SU-DHL-6 (cell line): ENCODE results near the gene ADIPOR2.
"Not testable (repeated sequence)": the region's sequence is repeated elsewhere in the genome, so short reads cannot be mapped to it uniquely, and the experiment has no call there.

ENCODE experiments used
- H2AFZ ChIP-seq: fragments of 200-600 bp; sonication (generic); 2 replicates; pipeline ENCODE4 v1.6.1; 2014; ENCODE audit warnings: low read depth, mild to moderate bottlenecking, moderate library complexity, mixed read lengths, antibody characterized with exemption, low read length; ENCODE audit not compliant: severe bottlenecking
- H3F3A ChIP-seq: fragments of 200-600 bp; shearing (Covaris generic); 2 replicates; pipeline ENCODE4 v1.6.0; 2016; ENCODE audit warnings: antibody characterized with exemption, mild to moderate bottlenecking; ENCODE audit not compliant: insufficient read depth
- H3K27ac ChIP-seq: fragments of 200-600 bp; sonication (generic); 2 replicates; pipeline ENCODE4 v1.5.1; 2016; ENCODE audit warnings: low read depth, mild to moderate bottlenecking, low read length, moderate library complexity, mixed read lengths
- H3K27me3 ChIP-seq: fragments of 200-600 bp; sonication (generic), shearing (Covaris generic); 2 replicates; pipeline ENCODE4 v1.6.0; 2014; ENCODE audit warnings: mild to moderate bottlenecking, low read length
- H3K36me3 ChIP-seq: fragments of 200-600 bp; sonication (generic); 2 replicates; pipeline ENCODE4 v1.6.1; 2014; ENCODE audit warnings: mild to moderate bottlenecking, low read length, mixed read lengths
- H3K4me2 ChIP-seq: fragments of 300-600, 200-600 bp; shearing (Covaris generic), sonication (generic); 2 replicates; pipeline ENCODE4 v1.6.0; 2014; ENCODE audit warnings: low read length, low read depth, mild to moderate bottlenecking; ENCODE audit not compliant: poor library complexity, severe bottlenecking
- H3K4me3 ChIP-seq: fragments of 200-600 bp; sonication (generic); 2 replicates; pipeline ENCODE4 v1.5.1; 2014; ENCODE audit warnings: antibody characterized with exemption, low read length, mild to moderate bottlenecking, mixed read lengths; ENCODE audit not compliant: insufficient read depth, poor library complexity, severe bottlenecking
- H3K79me2 ChIP-seq: fragments of 200-600 bp; sonication (generic); 2 replicates; pipeline ENCODE4 v1.6.1; 2014; ENCODE audit warnings: mild to moderate bottlenecking, low read length, moderate library complexity; ENCODE audit not compliant: insufficient read depth
- H3K9ac ChIP-seq: fragments of 200-600 bp; sonication (generic); 2 replicates; pipeline ENCODE4 v1.7.0; 2014; ENCODE audit warnings: mild to moderate bottlenecking, low read length
- H3K9me2 ChIP-seq: fragments of 200-600 bp; sonication (generic); replicated peaks from 2 replicates; pipeline ENCODE4 v1.6.1; 2014; ENCODE audit warnings: low read length; ENCODE audit not compliant: insufficient read depth
- H3K9me3 ChIP-seq: fragments of 200-600 bp; sonication (generic); 2 replicates; pipeline ENCODE4 v1.6.1; 2014; ENCODE audit warnings: low read length, mixed read lengths; ENCODE audit not compliant: insufficient read depth
- H4K20me1 ChIP-seq: fragments of 200-600 bp; sonication (generic); 2 replicates; pipeline ENCODE4 v1.6.1; 2014; ENCODE audit warnings: low read depth, mild to moderate bottlenecking, antibody characterized with exemption, low read length, moderate library complexity, mixed read lengths
- CTCF ChIP-seq: fragments of 200-600 bp; sonication (generic); IDR thresholded peaks from one replicate; pipeline ENCODE4 v1.5.1; 2017; ENCODE audit warnings: antibody characterized with exemption, mild to moderate bottlenecking, low read length, moderate library complexity; ENCODE audit not compliant: insufficient read depth, poor library complexity, severe bottlenecking
- EZH2phosphoT487 ChIP-seq: fragments of 200-600 bp; sonication (generic), shearing (Covaris generic); conservative IDR thresholded peaks from 2 replicates; pipeline ENCODE4 v1.6.1; 2018; ENCODE audit warnings: mild to moderate bottlenecking, antibody characterized with exemption, low read length, moderate library complexity, mixed read lengths

The ADIPOR2 gene

GRCh38 chr12:1732914-1733313, 42.0 kb downstream of the ADIPOR2 start:
- TF ChIP-seq EZH2phosphoT487 (no peak), CTCF (no peak)
- H3K9me2 ChIP-seq = no peaks in the 10 kb centered on the region
- H4K20me1 ChIP-seq = peaks cover 20% of the 10 kb centered on the region; the same call in 1 of the 2 replicates
- H3K27me3 ChIP-seq = no peaks in the 10 kb centered on the region
- no peak overlapping the region for H2AFZ ChIP-seq
- peaks cover 70% of the 10 kb centered on the region for H3K79me2 ChIP-seq
- no peak overlapping the region for H3K4me2 ChIP-seq
- H3K4me3 ChIP-seq = no peak overlapping the region
- 0 out of 2 replicates have a peak, but pooled peaks cover 9% of the 10 kb centered on the region for H3F3A ChIP-seq
- no peak overlapping the region for H3K27ac ChIP-seq
- no peak overlapping the region for H3K9ac ChIP-seq
- H3K9me3 ChIP-seq = no peaks in the 10 kb centered on the region
- peaks cover 11% of the 10 kb centered on the region; the same call in 1 of the 2 replicates for H3K36me3 ChIP-seq

- not testable (repeated sequence) for H3F3A ChIP-seq, H3K9me3 ChIP-seq, H2AFZ ChIP-seq, H3K9me2 ChIP-seq, H3K4me3 ChIP-seq, H3K9ac ChIP-seq, H3K27me3 ChIP-seq, H3K27ac ChIP-seq, H3K4me2 ChIP-seq
- Histone ChIP-seq H3K79me2 (peaks cover 71% of the 10 kb centered on the region), H4K20me1 (peaks cover 20% of the 10 kb centered on the region; the same call in 1 of the 2 replicates), H3K36me3 (peaks cover 11% of the 10 kb centered on the region; the same call in 1 of the 2 replicates)
Observed at GRCh38 chr12:1733712-1734111, 42.8 kb downstream of the ADIPOR2 start.

GRCh38 chr12:1737652-1738286, 46.9 kb downstream of the ADIPOR2 start:
- TF ChIP-seq EZH2phosphoT487 = no peak
- no peak for TF ChIP-seq CTCF
- H3K9me2 ChIP-seq = no peaks in the 10 kb centered on the region
- no peaks in the 10 kb centered on the region for H3F3A ChIP-seq
- H3K79me2 ChIP-seq = peaks cover 74% of the 10 kb centered on the region
- H2AFZ ChIP-seq = no peak overlapping the region
- H3K9ac ChIP-seq = no peak overlapping the region
- no peak overlapping the region for H3K4me2 ChIP-seq
- no peaks in the 10 kb centered on the region for H3K27me3 ChIP-seq
- H3K27ac ChIP-seq = no peak overlapping the region
- H3K36me3 ChIP-seq = peaks cover 6% of the 10 kb centered on the region; the same call in 1 of the 2 replicates
- H3K9me3 ChIP-seq = no peaks in the 10 kb centered on the region
- no peak overlapping the region for H3K4me3 ChIP-seq
- H4K20me1 ChIP-seq = 0 out of 2 replicates have a peak, but pooled peaks cover 12% of the 10 kb centered on the region

- H3F3A ChIP-seq = no peaks in the 10 kb centered on the region
- no peaks in the 10 kb centered on the region for H3K9me2 ChIP-seq
- H3K4me3 ChIP-seq = no peak overlapping the region
- H4K20me1 ChIP-seq = 0 out of 2 replicates have a peak, but pooled peaks cover 6% of the 10 kb centered on the region
- TF ChIP-seq EZH2phosphoT487 (no peak), CTCF (no peak)
- no peak overlapping the region for H3K27ac ChIP-seq
- H3K9me3 ChIP-seq = no peaks in the 10 kb centered on the region
- H3K9ac ChIP-seq = no peak overlapping the region
- H3K27me3 ChIP-seq = no peaks in the 10 kb centered on the region
- no peak overlapping the region for H3K4me2 ChIP-seq
- peaks cover 3% of the 10 kb centered on the region; the same call in 1 of the 2 replicates for H3K36me3 ChIP-seq
- H2AFZ ChIP-seq = no peak overlapping the region
- H3K79me2 ChIP-seq = peaks cover 74% of the 10 kb centered on the region
Observed at GRCh38 chr12:1738446-1738845, 47.6 kb downstream of the ADIPOR2 start.
